A673 (cell line): ENCODE results near the gene FIBIN.

Source experiments
- EZH2 ChIP-seq: fragments of 200-600 bp; sonication (generic); IDR thresholded peaks from 2 replicates; pipeline ENCODE4 v1.6.1; 2017; ENCODE audit warnings: borderline replicate concordance, low read depth, mild to moderate bottlenecking, mixed read lengths, antibody characterized with exemption, low read length; ENCODE audit not compliant: poor library complexity, severe bottlenecking
- TF ChIP-seq, protein P1 (sequence below): fragments of 300-800, 200-600 bp; sonication (generic); conservative IDR thresholded peaks from 2 replicates; pipeline ENCODE4 v1.5.1; 2017; ENCODE audit warnings: low read depth, mild to moderate bottlenecking, antibody characterized with exemption, low read length, moderate library complexity, mixed read lengths

DNA sequence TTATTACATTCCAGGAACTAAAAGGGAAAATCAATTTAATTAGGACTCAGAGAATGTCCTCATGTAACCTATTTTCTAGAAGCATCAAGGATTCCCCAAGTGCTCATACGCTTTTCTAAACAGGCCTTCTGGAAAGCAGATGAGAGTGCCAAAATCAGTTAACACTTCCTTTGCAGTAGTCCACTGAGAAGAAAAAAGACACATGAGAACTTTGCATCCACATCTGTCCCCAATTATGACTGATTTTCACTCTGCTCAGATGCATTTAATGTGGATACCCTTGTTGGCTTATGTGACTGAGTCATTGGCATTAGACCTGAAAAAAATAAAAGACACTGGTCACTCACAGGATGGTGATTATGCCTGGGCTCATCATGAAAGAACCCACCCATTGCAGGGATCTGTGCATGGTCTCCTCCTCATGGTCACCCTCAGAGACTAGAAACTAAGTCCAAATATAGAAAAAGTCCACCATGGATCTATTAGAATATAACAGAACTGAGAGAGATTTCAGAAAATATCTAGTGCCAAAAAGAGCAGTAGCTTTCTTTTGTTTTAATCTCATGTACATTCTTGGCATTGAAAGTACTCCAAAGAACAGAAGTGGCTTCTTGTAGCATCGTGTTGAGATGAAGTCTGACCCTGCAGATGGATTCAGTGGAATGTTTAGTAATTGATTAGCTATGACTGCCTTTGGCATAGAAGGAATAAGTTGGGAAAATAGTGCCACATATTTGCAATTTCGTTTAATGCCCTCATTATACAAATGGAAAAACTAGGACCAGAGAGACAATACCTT lies 48.8 kb upstream of the FIBIN start:
- TF ChIP-seq, protein P1, sequence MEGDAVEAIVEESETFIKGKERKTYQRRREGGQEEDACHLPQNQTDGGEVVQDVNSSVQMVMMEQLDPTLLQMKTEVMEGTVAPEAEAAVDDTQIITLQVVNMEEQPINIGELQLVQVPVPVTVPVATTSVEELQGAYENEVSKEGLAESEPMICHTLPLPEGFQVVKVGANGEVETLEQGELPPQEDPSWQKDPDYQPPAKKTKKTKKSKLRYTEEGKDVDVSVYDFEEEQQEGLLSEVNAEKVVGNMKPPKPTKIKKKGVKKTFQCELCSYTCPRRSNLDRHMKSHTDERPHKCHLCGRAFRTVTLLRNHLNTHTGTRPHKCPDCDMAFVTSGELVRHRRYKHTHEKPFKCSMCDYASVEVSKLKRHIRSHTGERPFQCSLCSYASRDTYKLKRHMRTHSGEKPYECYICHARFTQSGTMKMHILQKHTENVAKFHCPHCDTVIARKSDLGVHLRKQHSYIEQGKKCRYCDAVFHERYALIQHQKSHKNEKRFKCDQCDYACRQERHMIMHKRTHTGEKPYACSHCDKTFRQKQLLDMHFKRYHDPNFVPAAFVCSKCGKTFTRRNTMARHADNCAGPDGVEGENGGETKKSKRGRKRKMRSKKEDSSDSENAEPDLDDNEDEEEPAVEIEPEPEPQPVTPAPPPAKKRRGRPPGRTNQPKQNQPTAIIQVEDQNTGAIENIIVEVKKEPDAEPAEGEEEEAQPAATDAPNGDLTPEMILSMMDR, result no peak
- no peak for TF ChIP-seq EZH2
